Endothelial cell (in vitro differentiated cells): Measurements from ENCODE around the gene PCDHB15. TPM values are rescaled to one million over a fixed set of nuclear protein-coding genes. Genes with fewer than 3 reads are reported as not detected.

Source experiments
- total RNA-seq: library from RNA; stranded (reverse); fragmentation: NEBNext Ultra II Directional; extraction: Animal tissue kit (Norgen Biotek cat#: 25700); gene quantifications from one replicate; pipeline ENCODE4 v1.2.1, GENCODE V29; 2021; ENCODE audit not compliant: unreplicated experiment

Gene PCDHB15
- total RNA-seq, 1 donor from 2014 or later: 10.5 TPM

Other genes starting within 250 kb of the PCDHB15 start
- not detected for gene PCDHB1, start 194.0 kb upstream of the PCDHB15 start, total RNA-seq
- gene PCDHB2, start 150.8 kb upstream of the PCDHB15 start, total RNA-seq: 44.9 TPM
- gene PCDHB3, start 144.9 kb upstream of the PCDHB15 start, total RNA-seq: 6.5 TPM
- 2.3 TPM for gene PCDHB4, start 123.6 kb upstream of the PCDHB15 start, total RNA-seq
- 7.8 TPM for gene PCDHB5, start 110.2 kb upstream of the PCDHB15 start, total RNA-seq
- gene PCDHB6, start 95.3 kb upstream of the PCDHB15 start, total RNA-seq: 1.1 TPM
- 4.6 TPM for gene PCDHB7, start 72.8 kb upstream of the PCDHB15 start, total RNA-seq
- 9.2 TPM for gene PCDHB8, start 67.6 kb upstream of the PCDHB15 start, total RNA-seq
- 10.9 TPM for gene PCDHB16, start 63.0 kb upstream of the PCDHB15 start, total RNA-seq
- gene PCDHB9, start 58.2 kb upstream of the PCDHB15 start, total RNA-seq: 15.2 TPM
- gene PCDHB10, start 53.0 kb upstream of the PCDHB15 start, total RNA-seq: 10.3 TPM
- 6.4 TPM for gene PCDHB11, start 45.8 kb upstream of the PCDHB15 start, total RNA-seq
- 8.4 TPM for gene PCDHB12, start 36.7 kb upstream of the PCDHB15 start, total RNA-seq
- 7.1 TPM for gene PCDHB13, start 31.5 kb upstream of the PCDHB15 start, total RNA-seq
- gene PCDHB14, start 22.1 kb upstream of the PCDHB15 start, total RNA-seq: 8.4 TPM
- gene SLC25A2, start 58.7 kb downstream of the PCDHB15 start, total RNA-seq: 0.62 TPM
- gene TAF7, start 75.4 kb downstream of the PCDHB15 start, total RNA-seq: 86.4 TPM
- gene PCDHGA1, start 85.1 kb downstream of the PCDHB15 start, total RNA-seq: 1.4 TPM
- gene PCDHGA2, start 93.4 kb downstream of the PCDHB15 start, total RNA-seq: 1.6 TPM
- 1.4 TPM for gene PCDHGA3, start 98.4 kb downstream of the PCDHB15 start, total RNA-seq
- 3.1 TPM for gene PCDHGB1, start 104.7 kb downstream of the PCDHB15 start, total RNA-seq
- gene PCDHGA4, start 109.6 kb downstream of the PCDHB15 start, total RNA-seq: 2.0 TPM
- 11.1 TPM for gene PCDHGB2, start 114.6 kb downstream of the PCDHB15 start, total RNA-seq
- 2.4 TPM for gene PCDHGA5, start 118.8 kb downstream of the PCDHB15 start, total RNA-seq
- 4.1 TPM for gene PCDHGB3, start 124.8 kb downstream of the PCDHB15 start, total RNA-seq
- gene PCDHGA6, start 128.5 kb downstream of the PCDHB15 start, total RNA-seq: 3.9 TPM
- gene PCDHGA7, start 137.3 kb downstream of the PCDHB15 start, total RNA-seq: 6.3 TPM
- gene PCDHGB4, start 142.3 kb downstream of the PCDHB15 start, total RNA-seq: 13.2 TPM
- gene PCDHGA8, start 147.2 kb downstream of the PCDHB15 start, total RNA-seq: 2.6 TPM
- gene PCDHGB5, start 152.6 kb downstream of the PCDHB15 start, total RNA-seq: 5.5 TPM
- 3.1 TPM for gene PCDHGA9, start 157.4 kb downstream of the PCDHB15 start, total RNA-seq
- gene PCDHGB6, start 162.6 kb downstream of the PCDHB15 start, total RNA-seq: 60.0 TPM
- 43.0 TPM for gene PCDHGA10, start 167.6 kb downstream of the PCDHB15 start, total RNA-seq
- 45.2 TPM for gene PCDHGB7, start 172.3 kb downstream of the PCDHB15 start, total RNA-seq
- 10.8 TPM for gene PCDHGA11, start 175.7 kb downstream of the PCDHB15 start, total RNA-seq
- gene PCDHGA12, start 185.1 kb downstream of the PCDHB15 start, total RNA-seq: 3.8 TPM
- 68.2 TPM for gene PCDHGC3, start 230.6 kb downstream of the PCDHB15 start, total RNA-seq
- gene PCDHGC4, start 239.6 kb downstream of the PCDHB15 start, total RNA-seq: 3.5 TPM
- gene PCDHGC5, start 243.7 kb downstream of the PCDHB15 start, total RNA-seq: 2.9 TPM